ENCODE results near the gene CETP. TPM values are rescaled to one million over a fixed set of nuclear protein-coding genes. Genes with fewer than 3 reads are reported as not detected.

Gene CETP
- total RNA-seq, 1 donor from 2014 or later = not detected

DNA sequence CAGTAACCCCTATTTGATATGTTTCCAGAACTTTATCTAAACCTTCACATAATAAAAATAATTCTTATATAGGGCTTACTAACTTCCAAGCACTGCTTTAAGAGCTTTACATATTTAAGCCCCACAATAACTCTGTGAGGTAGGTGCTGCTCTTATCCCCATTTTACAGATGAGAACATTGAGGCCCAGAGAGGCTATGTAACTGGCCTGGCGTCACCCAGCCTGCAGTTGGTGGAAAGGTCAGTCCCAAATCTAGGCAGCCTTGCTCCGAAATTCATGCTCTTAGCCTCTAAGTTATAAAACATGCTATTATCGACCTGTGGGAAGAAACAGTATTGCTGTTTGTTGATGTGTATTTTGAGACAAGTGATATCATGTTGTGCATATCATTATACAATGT, 36.6 kb downstream of the CETP start:
- Mint-ChIP-seq H3K36me3 (ENCODE audit: insufficient read depth) (no peaks in the 10 kb centered on the region), H3K4me3 (ENCODE audit: low read depth) (no peak overlapping the region), H3K4me1 (ENCODE audit: low read depth) (no peaks in the 10 kb centered on the region), H3K27ac (no peak overlapping the region), H3K27me3 (peaks cover 27% of the 10 kb centered on the region), H3K9me3 (ENCODE audit: low read depth) (no peaks in the 10 kb centered on the region)
- no peak for DNase-seq (ENCODE audit: low spot score, unreplicated experiment)
- TF ChIP-seq, protein P1, sequence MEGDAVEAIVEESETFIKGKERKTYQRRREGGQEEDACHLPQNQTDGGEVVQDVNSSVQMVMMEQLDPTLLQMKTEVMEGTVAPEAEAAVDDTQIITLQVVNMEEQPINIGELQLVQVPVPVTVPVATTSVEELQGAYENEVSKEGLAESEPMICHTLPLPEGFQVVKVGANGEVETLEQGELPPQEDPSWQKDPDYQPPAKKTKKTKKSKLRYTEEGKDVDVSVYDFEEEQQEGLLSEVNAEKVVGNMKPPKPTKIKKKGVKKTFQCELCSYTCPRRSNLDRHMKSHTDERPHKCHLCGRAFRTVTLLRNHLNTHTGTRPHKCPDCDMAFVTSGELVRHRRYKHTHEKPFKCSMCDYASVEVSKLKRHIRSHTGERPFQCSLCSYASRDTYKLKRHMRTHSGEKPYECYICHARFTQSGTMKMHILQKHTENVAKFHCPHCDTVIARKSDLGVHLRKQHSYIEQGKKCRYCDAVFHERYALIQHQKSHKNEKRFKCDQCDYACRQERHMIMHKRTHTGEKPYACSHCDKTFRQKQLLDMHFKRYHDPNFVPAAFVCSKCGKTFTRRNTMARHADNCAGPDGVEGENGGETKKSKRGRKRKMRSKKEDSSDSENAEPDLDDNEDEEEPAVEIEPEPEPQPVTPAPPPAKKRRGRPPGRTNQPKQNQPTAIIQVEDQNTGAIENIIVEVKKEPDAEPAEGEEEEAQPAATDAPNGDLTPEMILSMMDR (IDR thresholded peaks at IDR 0.05; ENCODE audit: unreplicated experiment) = no peak

DNA sequence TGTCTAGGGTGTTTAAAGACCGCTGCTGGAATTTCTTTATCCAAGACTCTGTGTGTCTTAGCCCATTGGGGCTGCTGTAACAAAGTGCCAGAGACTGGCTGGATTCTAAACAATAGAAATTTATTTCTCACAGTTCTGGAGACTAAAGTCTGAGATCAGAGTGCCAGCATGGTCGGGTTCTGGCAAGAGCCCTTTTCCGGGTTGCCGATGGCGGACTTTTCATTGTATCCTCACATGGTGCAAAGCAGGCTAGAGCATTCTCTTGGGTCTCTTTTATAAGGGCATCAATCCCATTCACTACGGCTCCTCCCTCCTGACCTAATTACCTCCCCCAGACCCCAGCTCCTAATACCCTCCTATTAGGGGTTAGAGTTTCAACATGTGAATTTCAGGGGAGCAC, 37.1 kb downstream of the CETP start:
- Mint-ChIP-seq H3K9me3 (ENCODE audit: low read depth) (no peaks in the 10 kb centered on the region), H3K4me3 (ENCODE audit: low read depth) (no peak overlapping the region), H3K36me3 (ENCODE audit: insufficient read depth) (no peaks in the 10 kb centered on the region), H3K27ac (no peak overlapping the region), H3K27me3 (peaks cover 24% of the 10 kb centered on the region), H3K4me1 (ENCODE audit: low read depth) (no peaks in the 10 kb centered on the region)
- TF ChIP-seq, protein P1 (IDR thresholded peaks at IDR 0.05; ENCODE audit: unreplicated experiment) = no peak
- DNase-seq (ENCODE audit: low spot score, unreplicated experiment) = no peak

DNA sequence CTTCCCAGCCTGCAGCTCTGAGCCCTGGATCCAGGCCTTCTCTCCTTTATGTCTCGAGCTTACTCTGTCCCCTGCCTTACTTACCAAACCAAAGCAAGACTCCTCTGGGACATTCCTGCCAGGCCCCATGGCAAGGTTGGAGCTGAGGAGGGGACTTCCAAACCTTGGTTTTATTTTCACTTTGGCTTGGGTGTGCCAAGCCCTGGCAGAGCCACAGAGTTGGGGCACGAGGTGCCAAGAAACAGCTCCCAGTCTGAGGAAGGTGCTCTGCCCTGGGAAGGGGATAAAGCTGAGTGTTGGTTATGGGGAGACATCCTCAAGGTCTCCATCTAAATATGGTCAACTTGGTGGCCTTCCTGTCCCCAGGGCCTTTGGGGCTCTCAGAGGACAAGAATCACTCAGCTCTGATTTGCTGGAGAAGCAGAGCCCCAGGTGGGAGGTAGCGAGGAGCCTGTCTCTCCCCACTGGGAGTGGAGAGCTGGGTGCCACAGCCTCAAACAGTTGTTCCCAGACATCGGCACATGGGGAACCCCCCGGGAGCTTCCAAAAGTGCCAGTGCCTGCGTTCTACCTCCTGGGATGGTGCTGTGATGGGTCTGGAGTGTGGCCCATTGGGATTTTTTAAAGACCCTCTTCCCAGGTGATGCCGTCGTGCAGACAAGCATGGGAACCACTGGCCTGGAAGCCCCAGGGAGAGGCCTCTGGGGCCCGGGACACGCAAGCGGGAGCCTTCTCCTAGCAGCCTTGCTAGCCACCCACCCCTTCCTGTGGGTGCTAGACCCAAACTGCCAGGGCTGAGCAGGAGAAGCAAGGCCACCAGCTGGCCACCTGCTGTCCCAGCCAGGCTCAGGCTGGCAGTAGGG, 37.9 kb downstream of the CETP start:
- Mint-ChIP-seq H3K27ac (no peak overlapping the region), H3K36me3 (ENCODE audit: insufficient read depth) (no peaks in the 10 kb centered on the region), H3K4me1 (ENCODE audit: low read depth) (no peaks in the 10 kb centered on the region), H3K27me3 (peaks cover 22% of the 10 kb centered on the region), H3K4me3 (ENCODE audit: low read depth) (no peak overlapping the region), H3K9me3 (ENCODE audit: low read depth) (no peaks in the 10 kb centered on the region)
- DNase-seq (ENCODE audit: low spot score, unreplicated experiment) = no peak
- TF ChIP-seq, protein P1 (IDR thresholded peaks at IDR 0.05; ENCODE audit: unreplicated experiment) = no peak

DNA sequence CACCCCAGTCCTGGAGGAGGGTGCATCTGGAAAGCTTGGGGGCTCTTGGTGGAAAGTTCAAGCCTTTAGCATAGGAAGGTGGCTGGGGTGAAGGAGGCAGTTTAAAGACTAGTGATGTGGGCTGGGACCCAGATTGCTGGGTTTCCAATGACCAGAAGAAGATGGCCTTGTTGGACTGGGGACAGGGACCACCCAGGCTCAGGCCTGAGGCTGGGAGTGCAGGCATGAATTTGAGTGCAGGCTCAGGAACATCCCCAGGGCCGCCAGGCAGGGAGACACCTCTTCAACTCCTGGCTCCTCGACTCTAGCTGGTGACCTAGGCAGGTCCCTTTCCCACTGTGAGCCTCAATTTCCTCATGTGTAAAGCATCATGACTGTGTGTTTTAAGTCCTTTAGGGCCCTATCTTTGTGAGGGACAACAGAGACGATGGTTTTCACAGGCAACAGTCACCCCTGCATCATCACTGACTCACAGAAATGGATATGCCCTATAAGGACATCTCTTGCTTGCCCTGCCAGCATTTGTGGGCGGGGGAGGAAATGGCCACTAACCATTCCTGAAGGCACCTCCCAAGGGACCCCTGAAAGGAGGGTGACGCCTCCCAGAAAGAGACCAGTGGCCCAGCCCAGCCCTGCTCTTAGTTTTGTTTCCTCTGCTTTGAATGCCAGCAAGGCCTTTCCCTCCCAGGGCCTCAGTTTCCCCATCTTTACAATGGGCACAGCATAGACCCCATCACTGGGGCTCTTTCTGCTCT, 38.7 kb downstream of the CETP start:
- H3K4me1 Mint-ChIP-seq (ENCODE audit: low read depth) = no peaks in the 10 kb centered on the region
- no peak for DNase-seq (ENCODE audit: low spot score, unreplicated experiment)
- TF ChIP-seq, protein P1 (IDR thresholded peaks at IDR 0.05; ENCODE audit: unreplicated experiment) = no peak
- H3K9me3 Mint-ChIP-seq (ENCODE audit: low read depth) = no peaks in the 10 kb centered on the region
- H3K27ac Mint-ChIP-seq = no peak overlapping the region
- no peaks in the 10 kb centered on the region for H3K36me3 Mint-ChIP-seq (ENCODE audit: insufficient read depth)
- H3K27me3 Mint-ChIP-seq = peaks cover 18% of the 10 kb centered on the region
- no peak overlapping the region for H3K4me3 Mint-ChIP-seq (ENCODE audit: low read depth)

DNA sequence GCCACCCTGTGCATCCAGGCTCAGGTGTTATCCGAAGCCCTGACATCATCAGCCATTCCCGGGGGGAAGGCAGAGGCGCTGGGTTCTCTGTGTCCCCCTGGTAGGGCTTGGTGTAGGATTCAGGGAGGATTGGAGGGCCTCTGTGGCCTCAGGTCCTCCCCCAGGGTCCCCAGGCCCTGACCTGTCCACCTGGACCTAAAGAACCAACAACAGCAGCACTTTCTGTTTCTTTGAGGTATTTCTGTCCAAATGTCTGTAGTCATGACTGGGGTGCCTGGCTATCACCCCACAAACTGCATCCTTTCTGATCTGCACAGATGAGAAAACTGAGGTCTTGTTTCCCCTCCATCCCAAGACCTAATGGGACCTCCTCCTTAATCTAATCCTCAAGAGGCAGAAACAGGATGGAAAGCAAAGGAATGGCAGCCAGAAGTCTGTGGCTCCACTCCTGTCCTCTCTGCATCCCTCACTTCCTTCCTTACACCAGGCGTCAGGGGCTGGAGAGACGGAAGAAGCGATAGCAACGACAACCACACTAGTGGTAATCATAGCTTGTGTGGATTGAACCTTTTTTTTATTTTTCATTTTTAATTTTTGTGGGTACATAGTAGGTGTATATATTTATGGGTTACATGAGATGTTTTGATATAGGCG, 39.4 kb downstream of the CETP start:
- TF ChIP-seq, protein P1 (IDR thresholded peaks at IDR 0.05; ENCODE audit: unreplicated experiment) = no peak
- H3K9me3 Mint-ChIP-seq (ENCODE audit: low read depth) = no peaks in the 10 kb centered on the region
- no peak overlapping the region for H3K27ac Mint-ChIP-seq
- H3K4me3 Mint-ChIP-seq (ENCODE audit: low read depth) = no peak overlapping the region
- H3K27me3 Mint-ChIP-seq = peaks cover 11% of the 10 kb centered on the region
- H3K4me1 Mint-ChIP-seq (ENCODE audit: low read depth) = no peaks in the 10 kb centered on the region
- no peak for DNase-seq (ENCODE audit: low spot score, unreplicated experiment)
- no peaks in the 10 kb centered on the region for H3K36me3 Mint-ChIP-seq (ENCODE audit: insufficient read depth)

Measured in progenitor cell of endocrine pancreas (in vitro differentiated cells).